Neuronal stem cell (in vitro differentiated cells): Measurements from ENCODE around the gene LIN7A.

ENCODE experiments used
- DNase-seq: peaks from one replicate; pipeline ENCODE4 v3.0.0-alpha.2; 2013; ENCODE audit warnings: low spot score
- H2AFZ ChIP-seq: one replicate; pipeline ENCODE4 v1.6.1; 2013; ENCODE audit warnings: mild to moderate bottlenecking, low read length, inconsistent platforms
- H2AK5ac ChIP-seq: 2 replicates; pipeline ENCODE4 v1.6.1; 2013; ENCODE audit warnings: low read depth, mild to moderate bottlenecking, inconsistent platforms, low read length, moderate library complexity, mixed read lengths
- H2BK120ac ChIP-seq: 2 replicates; pipeline ENCODE4 v1.6.1; 2013; ENCODE audit warnings: low read depth, mild to moderate bottlenecking, inconsistent platforms, low read length, moderate library complexity, mixed read lengths
- H2BK12ac ChIP-seq: one replicate; pipeline ENCODE4 v1.6.1; 2013; ENCODE audit warnings: low read length, inconsistent platforms
- H2BK15ac ChIP-seq: 2 replicates; pipeline ENCODE4 v1.6.1; 2013; ENCODE audit warnings: mild to moderate bottlenecking, low read length, inconsistent platforms, mixed read lengths
- H2BK5ac ChIP-seq: one replicate; pipeline ENCODE4 v1.6.1; 2013; ENCODE audit warnings: inconsistent platforms, mild to moderate bottlenecking, low read length, moderate library complexity
- H3K14ac ChIP-seq: one replicate; pipeline ENCODE4 v1.6.1; 2013; ENCODE audit warnings: low read length, inconsistent platforms
- H3K18ac ChIP-seq: 2 replicates; pipeline ENCODE4 v1.6.1; 2013; ENCODE audit warnings: low read length, inconsistent platforms
- H3K23ac ChIP-seq: 2 replicates; pipeline ENCODE4 v1.6.1; 2013; ENCODE audit warnings: low read depth, mild to moderate bottlenecking, mixed read lengths, low read length, inconsistent platforms; ENCODE audit not compliant: poor library complexity
- H3K27ac ChIP-seq: replicated peaks from 3 replicates; pipeline ENCODE4 v1.5.1; 2013; ENCODE audit warnings: low read length, inconsistent platforms
- H3K27me3 ChIP-seq, 3 experiments: 2 replicates each; pipeline ENCODE4 v1.6.1; 2013; ENCODE audit warnings: low read length in 3 of 3, mild to moderate bottlenecking in 2 of 3, inconsistent platforms in 1 of 3, low read depth in 1 of 3, mixed read lengths in 1 of 3, moderate library complexity in 1 of 3; ENCODE audit not compliant: control insufficient read depth in 3 of 3, insufficient read depth in 3 of 3
- H3K36me3 ChIP-seq, 2 donors: replicated peaks in 1 of 2; 2 replicates each; pipeline ENCODE4 v1.6.1; 2013; ENCODE audit warnings: low read length in 2 of 2; ENCODE audit not compliant: control insufficient read depth in 2 of 2, insufficient read depth in 2 of 2
- H3K4ac ChIP-seq: 2 replicates; pipeline ENCODE4 v1.6.1; 2013; ENCODE audit warnings: inconsistent platforms, mild to moderate bottlenecking, low read length, moderate library complexity
- H3K4me1 ChIP-seq, 2 donors: 1 replicate in 1 of 2; 2 replicates in 1 of 2; pipeline ENCODE4 v1.6.1; 2013; ENCODE audit warnings: low read length in 2 of 2, low read depth in 1 of 2; ENCODE audit not compliant: control insufficient read depth in 2 of 2, insufficient read depth in 1 of 2
- H3K4me2 ChIP-seq: one replicate; pipeline ENCODE4 v1.6.1; 2013; ENCODE audit warnings: mild to moderate bottlenecking, low read length, inconsistent platforms; ENCODE audit not compliant: insufficient read depth, poor library complexity, severe bottlenecking
- H3K4me3 ChIP-seq, 2 donors: 2 replicates each; pipeline ENCODE4 v1.5.1; 2013; ENCODE audit warnings: low read length in 2 of 2, mild to moderate bottlenecking in 2 of 2, inconsistent platforms in 1 of 2, moderate library complexity in 1 of 2
- H3K79me1 ChIP-seq: one replicate; pipeline ENCODE4 v1.6.1; 2013; ENCODE audit warnings: low read depth, mild to moderate bottlenecking, inconsistent platforms, low read length, moderate library complexity
- H3K9ac ChIP-seq: one replicate; pipeline ENCODE4 v1.6.1; 2013; ENCODE audit warnings: mild to moderate bottlenecking, low read depth, low read length, inconsistent platforms; ENCODE audit not compliant: poor library complexity
- H3K9me3 ChIP-seq, 2 donors: replicated peaks in 1 of 2; 2 replicates each; pipeline versions ENCODE3 to v1.6.1; 2013; ENCODE audit warnings: low read length in 2 of 2, mild to moderate bottlenecking in 2 of 2, inconsistent platforms in 1 of 2, low read depth in 1 of 2, mixed read lengths in 1 of 2, moderate library complexity in 1 of 2; ENCODE audit not compliant: control insufficient read depth in 2 of 2, insufficient read depth in 1 of 2
- H4K8ac ChIP-seq: one replicate; pipeline ENCODE4 v1.6.1; 2013; ENCODE audit warnings: low read depth, mild to moderate bottlenecking, inconsistent platforms, low read length, moderate library complexity
- H4K91ac ChIP-seq: one replicate; pipeline ENCODE4 v1.6.1; 2013; ENCODE audit warnings: low read length, low read depth, mild to moderate bottlenecking, inconsistent platforms; ENCODE audit not compliant: poor library complexity
- WGBS, 2 donors: extraction: QIAGEN DNeasy Blood & Tissue Kit; methylation state at CpG; one replicate each; pipeline ENCODE4 v1.1.7; 2013; ENCODE audit warnings: missing lambda C conversion rate in 2 of 2, mixed read lengths in 1 of 2; ENCODE audit not compliant: insufficient read length in 2 of 2, insufficient replicate concordance in 1 of 2; ENCODE audit errors: extremely low coverage in 2 of 2; 5-methylcytosine and 5-hydroxymethylcytosine counted together

LIN7A gene

DNA sequence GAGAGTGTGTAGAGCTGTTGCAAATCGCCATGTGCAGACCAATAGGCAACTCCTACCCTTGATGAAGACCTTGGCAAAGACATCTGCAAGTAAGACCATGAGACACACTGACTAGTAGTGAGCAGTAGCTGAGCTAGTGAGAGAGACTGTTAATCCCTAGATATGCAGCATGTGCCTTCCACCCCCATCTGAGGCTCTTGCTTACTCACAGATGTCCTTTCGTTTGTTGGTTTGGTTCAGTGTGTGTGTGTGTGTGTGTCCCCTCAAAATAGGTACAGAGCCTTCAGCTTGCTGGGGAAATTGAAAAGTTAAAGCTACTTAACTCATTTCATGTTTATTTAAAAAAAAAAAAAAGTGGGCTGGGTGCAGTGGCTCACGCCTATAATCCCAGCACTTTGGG is 183.5 kb downstream of the LIN7A start:
- Histone ChIP-seq H3K18ac (no peak overlapping the region), H3K4me3 (no peak overlapping the region), H2BK120ac (no peak overlapping the region), H3K14ac (no peak overlapping the region), H3K9me3 (peaks cover 0 to 2% of the 10 kb centered on the region in 2 donors), H4K8ac (no peak overlapping the region), H3K23ac (no peak overlapping the region), H2BK15ac (no peak overlapping the region), H3K9ac (peak overlapping the region; percentile 44), H2BK12ac (no peak overlapping the region), H3K4ac (no peak overlapping the region), H3K79me1 (no peaks in the 10 kb centered on the region), H3K27ac (no peak overlapping the region), H3K4me2 (no peak overlapping the region), H3K4me1 (no peaks in the 10 kb centered on the region), H2AFZ (no peak overlapping the region), H2AK5ac (no peak overlapping the region), H2BK5ac (no peak overlapping the region), H3K27me3 (no peaks in the 10 kb centered on the region), H4K91ac (no peak overlapping the region), H3K36me3 (no peaks in the 10 kb centered on the region)
- no peak for DNase-seq
- WGBS, 2 donors = no CpG with 5 or more reads among the region's 3 CpGs

DNA sequence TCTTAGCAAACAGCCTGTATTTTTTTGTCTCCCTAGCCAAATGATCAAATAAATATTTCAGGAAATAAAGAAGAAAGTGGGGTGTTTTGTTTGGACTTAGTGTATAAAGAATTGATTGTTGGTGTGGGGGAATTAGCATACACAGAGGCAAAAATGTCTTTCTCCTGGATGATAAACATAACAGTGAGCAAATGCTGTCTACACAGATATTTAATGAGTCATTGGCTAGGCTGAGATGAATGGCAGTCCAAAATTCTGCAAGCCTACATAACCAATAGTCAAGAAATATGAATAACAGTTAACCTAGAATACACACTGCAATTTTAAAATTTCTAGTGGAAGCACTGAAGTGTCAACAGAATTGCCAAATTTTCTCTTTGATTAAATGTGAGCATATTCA is 185.3 kb downstream of the LIN7A start:
- no peak overlapping the region for H3K4ac ChIP-seq
- peaks cover 0 to 3% of the 10 kb centered on the region in 2 donors for H3K4me1 ChIP-seq
- no peak overlapping the region for H3K14ac ChIP-seq
- no peak overlapping the region for H2BK15ac ChIP-seq
- no peak for DNase-seq
- no peak overlapping the region for H3K4me2 ChIP-seq
- no peaks in the 10 kb centered on the region for H3K36me3 ChIP-seq
- H2BK120ac ChIP-seq = no peak overlapping the region
- no peak overlapping the region for H2AK5ac ChIP-seq
- H3K79me1 ChIP-seq = no peaks in the 10 kb centered on the region
- H4K91ac ChIP-seq = no peak overlapping the region
- no peak overlapping the region for H3K23ac ChIP-seq
- no peak overlapping the region for H2BK12ac ChIP-seq
- H3K9ac ChIP-seq = no peak overlapping the region
- H3K18ac ChIP-seq = no peak overlapping the region
- no peaks in the 10 kb centered on the region for H3K27me3 ChIP-seq
- no peak overlapping the region for H3K4me3 ChIP-seq
- H2AFZ ChIP-seq = peak overlapping the region; percentile 30
- no peak overlapping the region for H4K8ac ChIP-seq
- no peak overlapping the region for H2BK5ac ChIP-seq
- peaks cover 0 to 2% of the 10 kb centered on the region in 2 donors for H3K9me3 ChIP-seq
- no peak overlapping the region for H3K27ac ChIP-seq

GRCh38 chr12:80749456-80749855 is 188.3 kb downstream of the LIN7A start:
- Histone ChIP-seq H3K36me3 (no peaks in the 10 kb centered on the region), H3K27me3 (no peaks in the 10 kb centered on the region), H2AK5ac (no peak overlapping the region), H3K4me2 (no peak overlapping the region), H3K14ac (no peak overlapping the region), H3K4me3 (no peak overlapping the region), H3K4me1 (peaks cover 0 to 7% of the 10 kb centered on the region in 2 donors), H2BK120ac (no peak overlapping the region), H3K23ac (no peak overlapping the region), H3K9me3 (peaks cover 0 to 2% of the 10 kb centered on the region in 2 donors), H4K8ac (no peak overlapping the region), H3K79me1 (no peaks in the 10 kb centered on the region), H2BK12ac (no peak overlapping the region), H3K27ac (no peak overlapping the region), H2AFZ (no peak overlapping the region), H2BK5ac (no peak overlapping the region), H3K4ac (no peak overlapping the region), H2BK15ac (no peak overlapping the region), H4K91ac (no peak overlapping the region), H3K18ac (no peak overlapping the region), H3K9ac (no peak overlapping the region)
- no CpG with 5 or more reads among the region's 2 CpGs for WGBS, 2 donors
- no peak for DNase-seq

GRCh38 chr12:80747800-80748199 is 189.9 kb downstream of the LIN7A start:
- no CpG with 5 or more reads among the region's 2 CpGs for WGBS, 2 donors
- H2AFZ ChIP-seq = peak overlapping the region; percentile 31
- H3K4me1 ChIP-seq = peaks cover 1 to 12% of the 10 kb centered on the region in 2 donors
- no peaks in the 10 kb centered on the region for H3K36me3 ChIP-seq
- no peak overlapping the region for H2BK120ac ChIP-seq
- no peaks in the 10 kb centered on the region for H3K27me3 ChIP-seq
- H2AK5ac ChIP-seq = no peak overlapping the region
- no peak overlapping the region for H3K14ac ChIP-seq
- no peak overlapping the region for H3K4ac ChIP-seq
- no peaks in the 10 kb centered on the region for H3K9me3 ChIP-seq
- no peak overlapping the region for H3K4me2 ChIP-seq
- no peak overlapping the region for H3K18ac ChIP-seq
- H2BK15ac ChIP-seq = no peak overlapping the region
- H3K27ac ChIP-seq = no peak overlapping the region
- H4K91ac ChIP-seq = no peak overlapping the region
- H4K8ac ChIP-seq = no peak overlapping the region
- no peak overlapping the region for H3K23ac ChIP-seq
- no peak overlapping the region for H2BK5ac ChIP-seq
- no peak overlapping the region for H3K9ac ChIP-seq
- no peaks in the 10 kb centered on the region for H3K79me1 ChIP-seq
- H2BK12ac ChIP-seq = no peak overlapping the region
- DNase-seq = no peak
- H3K4me3 ChIP-seq = no peak overlapping the region
